ENCODE results near the gene PRKAG2.
"Not testable (repeated sequence)": the region's sequence is repeated elsewhere in the genome, so short reads cannot be mapped to it uniquely, and the experiment has no call there.

The PRKAG2 gene

DNA sequence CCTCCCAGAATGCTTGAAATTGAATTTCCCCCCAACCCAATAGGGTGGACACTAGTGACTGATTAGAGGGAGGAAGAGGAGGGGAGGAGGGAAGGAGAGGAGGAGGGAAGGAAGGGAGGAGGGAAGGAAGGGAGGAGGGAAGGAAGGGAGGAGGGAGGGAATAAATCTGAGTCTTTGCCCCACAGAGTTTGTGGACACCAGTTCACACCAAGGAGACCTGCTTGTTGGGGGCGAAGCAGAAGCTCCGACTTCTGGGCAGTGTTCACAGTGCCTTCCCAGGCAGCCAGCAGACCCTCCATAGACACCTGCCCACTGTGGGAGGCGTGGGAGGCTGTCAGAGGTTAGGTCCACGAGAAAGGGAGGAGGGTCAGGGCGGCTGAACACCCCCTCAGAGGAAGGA lies 44.8 kb downstream of the PRKAG2 start:
- no peak for DNase-seq

DNA sequence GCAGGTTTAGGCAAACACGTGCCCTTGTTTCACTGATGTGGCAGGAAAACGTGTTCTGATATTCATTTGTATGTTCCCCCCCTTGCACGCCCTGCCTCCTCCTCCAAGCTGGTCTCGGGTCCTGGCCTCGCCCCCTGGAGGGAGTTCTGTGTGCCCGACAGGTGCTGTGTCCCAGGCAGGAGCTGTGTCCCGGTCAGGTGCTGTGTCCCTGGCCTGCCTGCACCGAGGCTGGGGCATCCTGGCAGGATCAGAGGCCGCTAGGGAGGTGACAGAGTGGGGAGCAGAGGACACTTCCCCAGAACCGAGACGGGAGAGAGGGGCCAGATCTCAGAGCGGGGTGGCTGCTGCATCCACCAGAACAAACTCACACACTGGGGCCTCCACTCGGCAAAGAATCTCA lies 45.3 kb downstream of the PRKAG2 start:
- DNase-seq = no peak

DNA sequence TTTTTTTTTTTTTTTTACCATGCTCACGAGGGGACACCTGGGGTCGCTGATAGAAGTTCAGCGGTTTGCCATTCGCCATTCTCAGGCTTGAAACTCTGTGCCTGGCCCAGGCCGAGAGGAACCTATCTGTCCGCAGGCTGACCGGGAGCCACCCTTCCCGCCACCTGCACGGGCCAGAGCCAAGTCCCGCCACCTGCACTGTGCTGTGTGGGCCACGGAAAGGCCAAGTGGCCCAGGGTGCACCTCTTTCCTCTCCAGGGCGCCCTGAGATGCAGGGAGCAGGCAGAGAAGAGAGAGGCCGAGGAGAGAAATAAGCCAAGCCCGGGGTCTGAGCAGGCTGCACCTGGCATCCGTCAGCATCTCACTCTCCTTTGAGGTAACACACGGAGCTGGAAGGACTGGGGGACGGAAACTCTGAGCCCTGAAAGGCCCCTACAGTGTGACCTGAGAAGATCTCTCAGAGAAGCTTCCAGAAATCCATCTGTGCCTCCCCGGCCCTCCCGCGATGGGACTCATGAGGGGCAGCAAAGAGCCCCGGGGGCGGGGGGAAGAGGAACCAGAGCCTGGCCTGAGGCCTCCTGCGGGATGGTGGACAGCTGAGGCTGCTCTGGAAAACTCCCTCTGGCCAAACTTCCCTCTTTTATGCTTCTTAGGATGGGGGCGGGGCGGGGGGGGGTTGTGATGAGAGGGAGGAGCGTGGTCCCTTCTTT lies 46.6 kb downstream of the PRKAG2 start:
- no peak for DNase-seq

DNA sequence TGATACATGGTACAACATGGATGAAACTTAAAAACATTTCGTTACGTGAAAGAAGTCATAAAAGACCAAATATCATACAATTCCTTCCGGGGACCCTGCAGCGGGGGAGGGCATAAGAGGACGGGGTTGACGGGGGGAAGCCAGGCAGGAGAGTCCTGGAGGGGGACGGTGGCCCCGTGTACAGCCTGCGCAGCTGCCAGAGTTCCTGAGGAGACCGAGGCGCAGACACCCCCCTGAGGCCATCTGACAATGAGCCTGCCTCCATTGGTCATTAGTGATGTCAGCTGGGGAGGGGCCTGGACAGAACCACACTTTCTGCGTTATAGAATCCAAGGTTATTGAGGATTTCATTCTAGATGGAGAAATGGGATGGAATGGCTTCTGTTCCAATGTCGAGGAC lies 47.2 kb downstream of the PRKAG2 start:
- no peak for DNase-seq

DNA sequence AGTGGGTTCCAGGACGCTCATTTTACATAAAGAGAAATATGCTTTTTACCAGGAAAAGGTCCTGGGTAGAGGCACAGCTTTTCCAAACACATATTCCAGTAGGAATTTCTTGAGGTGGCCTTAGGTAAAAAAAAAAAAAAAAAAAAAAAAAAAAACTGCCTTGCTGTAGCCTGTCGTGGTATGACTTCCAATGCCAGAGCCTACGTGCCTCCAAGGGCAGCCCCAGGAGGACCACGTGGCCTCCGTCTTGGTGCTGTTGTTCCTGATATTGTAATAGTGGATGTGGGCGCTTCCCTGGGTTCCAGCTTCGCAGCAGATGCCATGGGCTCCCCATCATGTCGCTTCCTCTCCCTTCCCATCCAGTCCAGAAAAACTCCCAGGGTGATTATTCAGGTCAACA lies 49.3 kb downstream of the PRKAG2 start:
- no peak for DNase-seq

DNA sequence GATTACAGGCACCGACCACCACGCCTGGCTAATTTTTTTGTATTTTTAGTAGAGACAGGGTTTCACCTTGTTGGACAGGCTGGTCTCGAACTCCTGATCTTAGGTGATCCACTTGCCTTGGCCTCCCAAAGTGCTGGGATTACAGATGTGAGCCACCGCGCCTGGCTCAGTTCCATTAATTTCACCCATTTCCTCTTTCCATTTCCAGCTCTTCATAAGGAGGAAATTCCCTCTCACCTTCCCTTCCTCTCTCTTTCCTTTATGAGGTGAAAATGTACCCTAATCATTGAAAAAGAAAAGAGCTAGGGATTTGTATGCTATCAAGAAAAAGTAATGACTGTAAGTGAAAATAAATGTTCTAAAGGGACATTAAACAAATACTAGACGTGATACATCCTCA lies 50.6 kb downstream of the PRKAG2 start:
- DNase-seq = not testable (repeated sequence)

DNA sequence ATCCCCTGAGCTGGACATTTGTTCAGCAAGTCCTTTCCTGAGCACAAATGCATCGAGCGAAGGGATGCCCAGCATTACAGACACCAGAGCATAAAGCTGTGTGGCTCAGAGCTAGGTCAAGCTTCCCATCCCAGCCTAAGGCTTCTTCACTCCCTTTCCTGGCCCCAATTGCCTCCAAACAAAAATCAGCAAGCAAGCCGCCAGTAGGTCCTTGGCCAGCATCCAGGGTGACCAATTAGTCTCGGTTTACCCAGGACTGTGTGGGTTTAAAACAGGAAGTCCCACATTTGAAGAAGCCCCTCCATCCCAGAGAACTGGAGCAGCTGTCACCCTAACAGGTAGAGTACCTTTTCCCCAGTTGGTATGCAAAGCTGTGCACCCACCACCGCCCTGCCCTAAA lies 51.2 kb downstream of the PRKAG2 start:
- DNase-seq = no peak

DNA sequence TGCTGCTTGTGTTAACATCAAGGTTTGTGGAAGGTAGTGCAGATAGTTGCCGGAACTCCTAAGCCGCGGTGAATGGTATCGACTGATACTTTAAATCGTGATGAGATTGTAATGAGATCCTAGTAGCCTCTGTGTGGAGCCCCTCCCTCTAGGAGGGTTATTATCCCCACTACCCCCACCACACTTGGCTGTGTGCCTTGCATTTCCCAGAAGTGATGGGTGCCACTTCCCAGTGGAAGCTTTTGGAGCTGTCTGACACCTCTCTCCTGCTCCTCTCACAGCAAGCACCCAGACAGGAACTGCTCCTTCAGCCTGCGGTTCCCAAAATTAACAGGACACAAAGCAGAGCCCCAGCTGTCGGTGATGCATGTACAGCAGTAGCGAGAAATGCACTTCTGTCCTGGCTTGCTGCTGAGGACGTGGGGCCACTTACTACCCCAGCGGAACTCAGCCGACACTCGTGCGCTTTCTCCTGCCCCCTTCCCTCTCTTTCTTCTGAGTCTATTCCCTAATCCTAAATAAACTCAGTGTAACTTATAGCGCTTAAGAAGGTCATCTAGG lies 52.5 kb downstream of the PRKAG2 start:
- DNase-seq = no peak

DNA sequence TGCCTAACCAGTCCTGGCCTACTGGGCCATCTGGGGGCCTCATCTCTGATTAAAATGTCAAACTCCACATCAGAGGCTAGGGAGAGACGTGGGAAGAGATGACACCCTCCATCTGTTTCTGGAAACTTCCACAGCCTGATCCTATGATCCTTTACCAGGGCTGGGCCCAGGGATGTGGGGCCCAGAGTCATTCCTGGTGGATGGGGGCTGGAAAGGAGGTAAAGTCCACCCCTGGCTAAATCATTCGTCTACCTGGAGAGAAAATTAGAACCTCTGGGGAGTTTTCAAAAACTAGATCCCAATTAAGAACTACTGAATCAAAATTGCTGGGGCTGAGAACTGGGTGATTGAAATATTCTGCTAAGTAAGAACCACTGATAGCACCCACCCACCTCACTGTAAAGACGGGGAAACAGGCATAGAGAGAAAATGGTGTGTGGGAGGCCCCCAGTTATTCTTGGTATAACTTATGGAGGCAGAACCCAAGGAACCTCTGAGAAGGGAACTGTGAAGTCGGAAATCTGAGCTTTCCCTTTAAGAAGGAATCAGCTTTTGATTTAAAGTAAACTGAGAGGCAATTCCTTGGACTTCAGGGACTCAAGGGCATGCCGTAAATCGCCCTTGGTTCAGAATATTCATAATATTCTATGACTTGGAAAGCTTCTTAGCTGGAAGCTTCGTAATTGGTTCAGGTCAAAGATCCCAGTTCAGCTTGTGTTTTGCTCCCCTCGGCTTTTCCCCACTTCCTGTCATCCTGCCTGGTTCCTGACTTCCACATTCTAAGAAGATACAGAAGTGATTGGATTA lies 53.1 kb downstream of the PRKAG2 start:
- no peak for DNase-seq

DNA sequence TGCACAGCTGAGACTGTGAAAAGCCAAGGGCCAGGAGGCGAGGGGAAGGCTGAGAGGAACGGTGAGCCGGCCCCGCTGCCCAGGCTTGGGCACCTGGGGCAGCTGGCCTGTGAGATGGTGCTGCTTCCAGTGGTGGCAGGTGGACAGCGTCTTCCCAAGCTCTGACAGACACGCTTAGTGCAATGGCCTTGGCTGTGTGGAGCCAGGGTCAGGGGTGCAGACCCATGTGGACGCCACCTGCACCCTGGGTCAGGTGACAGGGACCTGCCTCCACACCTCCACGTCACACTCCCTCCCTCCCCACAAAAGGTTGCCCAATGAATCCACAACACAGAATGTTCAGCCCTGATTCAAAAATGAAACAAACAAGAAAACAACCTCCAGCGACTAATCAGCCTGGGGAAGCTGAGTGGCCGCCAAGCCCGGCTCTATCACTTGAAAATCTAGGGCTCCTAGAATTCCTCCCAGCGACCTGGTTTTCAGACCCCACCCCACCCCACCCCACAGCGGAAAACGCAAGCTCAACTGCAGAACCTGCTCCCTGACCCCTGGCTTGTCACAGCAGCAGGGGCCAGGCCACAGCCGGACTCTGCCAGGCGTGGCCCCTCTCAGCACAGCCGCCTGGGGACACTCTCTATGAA lies 54.3 kb downstream of the PRKAG2 start:
- DNase-seq = no peak

DNA sequence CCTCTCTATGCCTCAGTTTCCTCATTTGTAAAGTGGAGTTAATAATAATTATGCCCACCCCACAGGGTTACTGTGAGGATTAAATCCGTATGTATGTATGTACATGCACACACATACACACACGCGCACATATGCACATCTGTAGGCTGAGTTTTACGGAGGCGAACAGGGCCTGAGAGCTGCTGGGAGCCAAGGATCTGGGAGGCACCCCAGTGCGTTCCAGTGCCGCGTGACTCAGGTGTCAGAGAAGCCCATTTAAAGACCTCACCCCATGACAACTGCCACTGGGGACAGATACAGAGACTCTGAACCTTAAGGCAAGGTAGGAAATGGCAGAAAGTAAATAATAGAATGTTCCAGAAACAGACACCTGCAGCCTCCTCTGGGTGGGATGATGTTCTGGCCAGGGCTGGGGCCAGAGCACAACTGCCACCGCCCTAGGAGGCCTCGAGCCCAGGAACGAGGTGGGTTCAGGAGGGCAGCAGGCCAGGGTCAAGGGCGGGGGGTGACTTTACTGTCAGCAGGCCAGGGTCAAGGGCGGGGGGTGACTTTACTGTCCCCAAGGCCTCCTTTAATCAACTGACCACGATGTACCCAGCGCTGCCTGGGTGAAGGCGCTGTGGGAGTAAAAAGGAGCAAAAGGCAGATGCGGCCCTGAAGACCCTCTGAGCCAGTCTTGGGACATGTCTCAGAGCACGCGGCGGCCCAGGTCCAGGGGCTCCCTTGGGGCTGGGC lies 54.9 kb downstream of the PRKAG2 start:
- no peak for DNase-seq

DNA sequence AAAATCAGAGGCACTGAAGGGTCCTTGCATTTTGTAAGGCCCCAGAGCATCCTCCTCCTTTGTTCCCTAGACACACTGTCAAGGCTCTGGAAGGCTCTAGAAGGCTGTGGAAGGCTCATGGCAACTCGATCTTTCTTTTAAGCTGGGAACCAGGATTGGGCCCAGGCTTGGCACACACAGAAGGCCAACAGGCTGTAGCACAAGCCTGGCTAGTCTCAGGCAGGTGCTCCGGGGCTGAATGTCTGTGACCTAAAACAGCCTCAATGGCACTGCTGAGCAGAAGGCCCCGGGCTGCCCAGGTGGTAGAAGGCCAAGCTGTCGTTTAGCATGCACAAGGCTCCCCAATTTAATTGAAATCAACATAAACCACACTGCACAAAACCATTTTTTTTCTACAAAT lies 55.7 kb downstream of the PRKAG2 start:
- no peak for DNase-seq

DNA sequence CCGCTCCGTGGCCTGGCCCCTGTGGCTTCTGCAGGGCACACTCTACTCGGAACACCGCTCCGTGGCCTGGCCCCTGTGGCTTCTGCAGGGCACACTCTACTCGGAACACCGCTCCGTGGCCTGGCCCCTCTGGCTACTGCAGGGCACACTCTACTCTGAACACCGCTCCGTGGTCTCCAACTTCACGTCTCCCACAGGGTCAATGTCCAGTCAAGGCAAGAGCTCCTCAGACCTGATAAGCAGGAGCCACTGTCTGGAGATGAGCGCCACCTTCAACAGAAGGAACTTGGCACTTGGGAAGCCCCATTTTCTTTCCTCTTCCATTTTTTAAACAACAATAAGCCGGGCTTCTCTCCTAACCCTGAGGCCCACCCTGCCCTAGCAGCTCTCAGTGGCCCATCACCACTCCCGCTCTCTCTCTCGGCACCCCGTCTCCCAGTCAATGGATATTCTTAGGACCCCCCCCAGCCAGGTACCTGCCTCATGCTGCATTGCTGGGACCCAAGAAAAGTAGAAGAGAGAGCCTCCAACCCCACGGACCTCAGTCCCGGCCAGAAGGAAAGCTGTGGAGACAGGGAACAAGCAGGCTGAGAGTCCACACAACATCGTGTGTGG lies 56.3 kb downstream of the PRKAG2 start:
- no peak for DNase-seq

DNA sequence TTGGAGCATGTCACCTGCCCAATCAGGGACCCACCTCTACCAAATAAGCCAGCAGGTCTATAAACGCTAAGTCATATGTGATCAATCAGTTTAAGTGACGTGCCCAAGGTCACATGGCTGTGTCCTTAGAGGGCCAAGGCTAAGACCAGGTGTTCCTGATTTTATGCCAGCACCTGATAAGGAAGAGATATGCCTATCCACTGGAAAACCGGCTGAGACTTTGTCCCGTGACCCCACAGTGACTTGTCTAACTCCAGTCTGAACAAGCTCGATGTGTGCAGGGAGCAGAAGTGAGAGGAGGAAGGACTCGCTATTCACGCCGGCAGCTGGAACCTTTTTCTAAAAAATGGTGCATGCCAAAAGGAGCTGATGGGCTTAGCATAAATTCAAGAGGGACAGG lies 57.0 kb downstream of the PRKAG2 start:
- DNase-seq = no peak

DNA sequence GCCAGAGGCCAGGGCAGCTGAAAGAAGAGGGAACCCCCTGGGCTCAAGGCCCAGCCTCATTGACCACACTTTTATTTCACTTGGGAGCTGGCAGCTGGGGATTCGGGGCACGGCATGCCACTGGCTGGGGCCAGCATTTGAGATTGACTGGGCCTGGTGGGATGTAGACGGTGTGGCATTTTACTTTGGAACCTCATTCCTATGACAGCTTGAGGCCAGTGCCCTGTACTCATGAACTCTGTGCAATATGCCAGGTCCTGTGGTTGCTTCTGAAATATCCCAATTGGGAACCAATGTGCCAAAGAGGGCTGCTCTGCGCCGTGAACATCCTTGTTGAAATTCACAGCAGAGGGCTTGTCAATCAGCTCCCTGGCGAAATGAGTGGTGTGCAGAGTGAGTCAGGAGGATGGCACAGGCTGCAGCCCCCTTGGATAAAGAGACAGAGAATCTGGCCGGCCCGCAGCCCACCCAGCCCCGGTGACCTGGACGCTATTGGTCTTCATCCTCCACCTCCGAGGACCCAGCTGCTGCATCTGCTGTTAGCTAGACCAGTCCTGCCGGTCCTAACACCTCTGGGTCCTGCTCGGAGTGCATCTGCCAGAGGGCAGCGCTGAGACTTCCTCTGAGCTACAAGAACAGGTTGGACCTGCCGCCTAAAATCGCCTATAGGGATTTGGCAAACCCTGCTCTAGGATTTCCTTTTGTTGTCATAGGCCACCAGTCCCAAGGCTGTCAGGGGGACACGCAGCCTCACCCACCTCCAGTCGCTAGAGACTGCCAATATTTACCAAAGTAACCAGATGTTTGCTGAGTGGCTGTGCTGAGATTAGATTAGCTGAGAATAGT lies 58.0 kb downstream of the PRKAG2 start:
- DNase-seq = no peak

DNA sequence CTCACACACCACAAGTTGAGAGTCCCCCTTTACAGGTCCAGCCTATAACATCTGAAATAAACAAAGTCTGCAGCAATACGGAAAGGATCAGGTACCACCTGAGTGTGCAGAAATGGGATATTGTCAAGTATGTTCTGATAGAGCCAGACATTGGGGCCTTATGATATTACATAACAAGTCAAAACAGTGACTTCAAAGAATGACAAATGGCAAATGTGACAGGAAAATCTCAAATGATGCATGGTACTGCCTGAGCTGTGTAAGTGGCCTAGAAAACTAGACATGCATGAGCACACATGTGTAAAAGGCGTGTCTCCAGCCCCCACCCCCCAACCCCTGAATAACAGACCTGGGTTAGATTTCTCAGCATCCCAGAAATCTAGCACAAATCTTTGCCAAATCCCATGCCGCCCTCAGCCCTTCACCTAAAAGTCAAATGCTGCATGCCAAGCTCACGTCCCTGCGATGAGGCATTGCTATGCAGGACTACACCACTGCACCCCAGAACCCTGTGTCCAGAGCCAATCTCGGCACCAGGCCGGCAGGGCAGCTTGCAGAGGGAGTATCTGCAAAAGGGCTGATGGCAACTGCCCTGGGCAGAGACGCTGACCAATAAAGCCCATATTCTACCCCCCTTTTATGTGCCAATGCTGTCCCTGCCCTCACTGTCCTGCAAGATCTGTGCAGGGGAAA lies 58.8 kb downstream of the PRKAG2 start:
- no peak for DNase-seq

DNA sequence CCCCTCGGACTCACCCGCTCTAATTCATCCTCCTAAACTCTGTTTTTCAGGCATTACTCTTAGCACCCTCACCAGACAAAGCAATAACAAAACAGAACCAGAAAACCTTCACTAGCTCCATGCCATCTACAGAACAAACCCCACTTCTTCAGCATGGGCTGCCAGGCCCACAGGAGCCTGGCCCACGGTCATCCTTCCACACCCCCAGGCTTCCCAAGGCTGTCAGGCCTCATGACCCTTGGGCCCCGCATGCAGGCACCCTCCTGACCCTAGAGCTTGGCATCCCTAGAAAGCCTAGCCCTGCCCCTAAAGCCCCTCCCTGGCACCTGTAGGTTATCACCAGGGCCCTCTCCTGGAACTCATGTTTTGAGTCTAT lies 59.6 kb downstream of the PRKAG2 start:
- no peak for DNase-seq

DNA sequence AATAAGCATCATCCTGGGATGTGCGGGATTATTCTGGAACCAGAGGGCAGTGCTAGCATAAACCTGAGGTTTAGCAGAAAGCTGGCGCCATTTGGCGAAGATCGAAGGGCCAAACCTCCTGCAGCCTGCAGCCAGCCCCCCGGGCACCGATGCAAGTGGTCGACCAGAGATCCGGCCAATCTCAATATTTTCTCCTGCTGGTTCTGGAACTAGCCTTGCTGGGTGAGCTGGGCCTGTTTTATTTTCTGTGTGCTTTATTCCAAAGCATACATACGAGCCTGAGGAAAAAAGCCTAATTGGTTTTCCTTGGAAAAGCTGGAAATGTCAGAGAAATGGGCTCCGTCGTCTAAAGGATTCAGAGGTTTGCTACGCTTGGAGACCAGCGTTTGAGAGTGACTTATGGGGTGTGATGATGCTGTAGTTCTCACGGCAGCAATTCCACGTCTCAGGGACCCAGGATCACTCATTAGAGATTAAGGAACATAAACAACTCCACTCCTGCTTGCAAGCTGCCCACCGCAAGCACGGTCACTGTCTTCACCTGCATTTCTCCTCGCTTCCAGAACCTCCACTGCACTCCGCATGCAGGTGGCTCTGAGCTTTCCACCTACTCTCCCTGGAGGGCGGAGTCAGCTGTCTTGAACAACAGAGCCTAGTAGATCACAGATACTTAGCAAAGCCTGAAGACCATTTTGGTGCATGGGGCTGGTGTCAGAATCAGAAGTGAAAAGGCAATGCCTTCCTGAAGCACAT lies 60.2 kb downstream of the PRKAG2 start:
- DNase-seq = no peak

DNA sequence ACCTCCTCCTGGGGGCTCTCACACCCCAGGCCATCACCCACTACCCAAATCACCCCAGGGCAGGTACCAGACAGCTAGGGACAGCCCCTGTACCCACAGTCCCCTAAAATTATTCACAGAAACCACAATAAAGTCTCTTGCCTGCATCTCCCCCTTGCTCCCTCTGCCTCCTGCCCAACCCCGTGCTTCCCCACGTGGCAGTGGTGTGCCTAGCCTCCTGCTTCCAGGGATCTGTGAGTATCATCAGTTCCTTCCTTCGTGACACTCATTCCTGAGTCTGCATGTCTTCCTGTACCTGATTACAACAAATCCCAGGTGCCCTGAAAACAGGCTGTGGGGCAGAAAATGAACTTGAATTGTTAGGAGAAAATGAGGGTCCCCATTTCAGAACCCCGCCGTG lies 61.5 kb downstream of the PRKAG2 start:
- no peak for DNase-seq

DNA sequence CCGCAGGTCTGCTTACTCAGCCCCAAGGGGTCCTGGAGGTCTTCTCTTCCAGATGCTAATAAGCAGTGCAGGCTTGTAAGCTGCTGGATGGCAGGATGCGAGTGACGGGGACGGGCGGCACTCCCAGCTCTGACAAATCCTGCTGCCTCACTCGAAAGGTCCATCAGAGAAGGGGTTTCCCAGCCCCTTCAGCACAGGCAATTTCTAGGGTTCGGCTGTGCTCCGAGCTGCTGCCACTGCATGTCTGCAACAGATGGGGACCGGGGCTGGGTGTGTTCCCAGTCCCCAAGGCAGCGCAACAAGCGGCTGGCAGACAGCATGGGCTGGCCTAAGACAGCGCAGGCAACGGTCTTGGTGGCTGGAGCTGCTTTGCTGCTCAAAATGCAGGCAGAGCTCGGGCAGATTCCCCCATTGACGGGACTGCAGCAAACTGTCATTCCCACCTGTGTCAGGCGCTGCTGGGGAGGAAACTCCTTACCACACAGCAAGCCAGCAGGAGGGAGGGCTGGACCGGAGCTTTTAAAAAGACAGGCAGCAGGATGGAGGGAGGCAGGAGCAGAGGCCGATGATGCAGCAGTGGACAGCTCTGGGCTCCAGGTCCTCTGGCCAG lies 62.4 kb downstream of the PRKAG2 start:
- DNase-seq = no peak
